Neuronal stem cell (in vitro differentiated cells): ENCODE data around the gene PDE7B.
A peak's percentile ranks its signal among the peaks of the same experiment; 100 is the strongest.

Experiments used
- DNase-seq: peaks from one replicate; pipeline ENCODE4 v3.0.0-alpha.2; 2013; ENCODE audit warnings: low spot score
- H2AFZ ChIP-seq: one replicate; pipeline ENCODE4 v1.6.1; 2013; ENCODE audit warnings: mild to moderate bottlenecking, low read length, inconsistent platforms
- H2AK5ac ChIP-seq: 2 replicates; pipeline ENCODE4 v1.6.1; 2013; ENCODE audit warnings: low read depth, mild to moderate bottlenecking, inconsistent platforms, low read length, moderate library complexity, mixed read lengths
- H2BK120ac ChIP-seq: 2 replicates; pipeline ENCODE4 v1.6.1; 2013; ENCODE audit warnings: low read depth, mild to moderate bottlenecking, inconsistent platforms, low read length, moderate library complexity, mixed read lengths
- H2BK12ac ChIP-seq: one replicate; pipeline ENCODE4 v1.6.1; 2013; ENCODE audit warnings: low read length, inconsistent platforms
- H2BK15ac ChIP-seq: 2 replicates; pipeline ENCODE4 v1.6.1; 2013; ENCODE audit warnings: mild to moderate bottlenecking, low read length, inconsistent platforms, mixed read lengths
- H2BK5ac ChIP-seq: one replicate; pipeline ENCODE4 v1.6.1; 2013; ENCODE audit warnings: inconsistent platforms, mild to moderate bottlenecking, low read length, moderate library complexity
- H3K14ac ChIP-seq: one replicate; pipeline ENCODE4 v1.6.1; 2013; ENCODE audit warnings: low read length, inconsistent platforms
- H3K18ac ChIP-seq: 2 replicates; pipeline ENCODE4 v1.6.1; 2013; ENCODE audit warnings: low read length, inconsistent platforms
- H3K23ac ChIP-seq: 2 replicates; pipeline ENCODE4 v1.6.1; 2013; ENCODE audit warnings: low read depth, mild to moderate bottlenecking, mixed read lengths, low read length, inconsistent platforms; ENCODE audit not compliant: poor library complexity
- H3K27ac ChIP-seq: replicated peaks from 3 replicates; pipeline ENCODE4 v1.5.1; 2013; ENCODE audit warnings: low read length, inconsistent platforms
- H3K27me3 ChIP-seq, 3 experiments: 2 replicates each; pipeline ENCODE4 v1.6.1; 2013; ENCODE audit warnings: low read length in 3 of 3, mild to moderate bottlenecking in 2 of 3, inconsistent platforms in 1 of 3, low read depth in 1 of 3, mixed read lengths in 1 of 3, moderate library complexity in 1 of 3; ENCODE audit not compliant: control insufficient read depth in 3 of 3, insufficient read depth in 3 of 3
- H3K36me3 ChIP-seq, 2 donors: replicated peaks in 1 of 2; 2 replicates each; pipeline ENCODE4 v1.6.1; 2013; ENCODE audit warnings: low read length in 2 of 2; ENCODE audit not compliant: control insufficient read depth in 2 of 2, insufficient read depth in 2 of 2
- H3K4ac ChIP-seq: 2 replicates; pipeline ENCODE4 v1.6.1; 2013; ENCODE audit warnings: inconsistent platforms, mild to moderate bottlenecking, low read length, moderate library complexity
- H3K4me1 ChIP-seq, 2 donors: 1 replicate in 1 of 2; 2 replicates in 1 of 2; pipeline ENCODE4 v1.6.1; 2013; ENCODE audit warnings: low read length in 2 of 2, low read depth in 1 of 2; ENCODE audit not compliant: control insufficient read depth in 2 of 2, insufficient read depth in 1 of 2
- H3K4me2 ChIP-seq: one replicate; pipeline ENCODE4 v1.6.1; 2013; ENCODE audit warnings: mild to moderate bottlenecking, low read length, inconsistent platforms; ENCODE audit not compliant: insufficient read depth, poor library complexity, severe bottlenecking
- H3K4me3 ChIP-seq, 2 donors: 2 replicates each; pipeline ENCODE4 v1.5.1; 2013; ENCODE audit warnings: low read length in 2 of 2, mild to moderate bottlenecking in 2 of 2, inconsistent platforms in 1 of 2, moderate library complexity in 1 of 2
- H3K79me1 ChIP-seq: one replicate; pipeline ENCODE4 v1.6.1; 2013; ENCODE audit warnings: low read depth, mild to moderate bottlenecking, inconsistent platforms, low read length, moderate library complexity
- H3K9ac ChIP-seq: one replicate; pipeline ENCODE4 v1.6.1; 2013; ENCODE audit warnings: mild to moderate bottlenecking, low read depth, low read length, inconsistent platforms; ENCODE audit not compliant: poor library complexity
- H3K9me3 ChIP-seq, 2 donors: replicated peaks in 1 of 2; 2 replicates each; pipeline versions ENCODE3 to v1.6.1; 2013; ENCODE audit warnings: low read length in 2 of 2, mild to moderate bottlenecking in 2 of 2, inconsistent platforms in 1 of 2, low read depth in 1 of 2, mixed read lengths in 1 of 2, moderate library complexity in 1 of 2; ENCODE audit not compliant: control insufficient read depth in 2 of 2, insufficient read depth in 1 of 2
- H4K8ac ChIP-seq: one replicate; pipeline ENCODE4 v1.6.1; 2013; ENCODE audit warnings: low read depth, mild to moderate bottlenecking, inconsistent platforms, low read length, moderate library complexity
- H4K91ac ChIP-seq: one replicate; pipeline ENCODE4 v1.6.1; 2013; ENCODE audit warnings: low read length, low read depth, mild to moderate bottlenecking, inconsistent platforms; ENCODE audit not compliant: poor library complexity
- WGBS, 2 donors: extraction: QIAGEN DNeasy Blood & Tissue Kit; methylation state at CpG; one replicate each; pipeline ENCODE4 v1.1.7; 2013; ENCODE audit warnings: missing lambda C conversion rate in 2 of 2, mixed read lengths in 1 of 2; ENCODE audit not compliant: insufficient read length in 2 of 2, insufficient replicate concordance in 1 of 2; ENCODE audit errors: extremely low coverage in 2 of 2; 5-methylcytosine and 5-hydroxymethylcytosine counted together

Gene PDE7B

DNA sequence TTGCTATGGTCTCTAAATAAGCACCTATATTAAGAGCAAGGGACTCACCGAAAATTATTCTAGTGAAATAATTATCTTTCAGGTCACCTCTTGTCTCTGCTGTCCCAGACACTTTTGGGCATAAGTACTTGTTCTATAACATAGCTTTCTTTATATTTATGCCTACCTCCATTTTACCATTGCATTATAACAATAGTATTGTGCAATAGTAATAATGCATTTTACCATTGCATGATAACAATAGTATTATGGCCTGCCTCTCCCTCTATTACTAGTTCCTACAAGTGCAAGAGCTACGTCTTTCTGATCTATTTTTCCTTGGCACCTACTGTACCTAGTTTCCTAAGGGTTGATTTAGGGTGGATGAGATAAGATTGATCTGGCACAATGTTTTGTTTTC, 169.2 kb downstream of the PDE7B start:
- no peak overlapping the region for H3K23ac ChIP-seq
- H2AK5ac ChIP-seq = no peak overlapping the region
- no peak overlapping the region for H3K18ac ChIP-seq
- no peak overlapping the region for H2BK15ac ChIP-seq
- H2BK5ac ChIP-seq = no peak overlapping the region
- H3K27me3 ChIP-seq = no peaks in the 10 kb centered on the region
- no peaks in the 10 kb centered on the region for H3K36me3 ChIP-seq
- H3K79me1 ChIP-seq = no peaks in the 10 kb centered on the region
- H3K14ac ChIP-seq = no peak overlapping the region
- H3K4me2 ChIP-seq = no peak overlapping the region
- H3K9ac ChIP-seq = no peak overlapping the region
- H3K4me3 ChIP-seq = no peak overlapping the region
- H2AFZ ChIP-seq = no peak overlapping the region
- no peak overlapping the region for H3K27ac ChIP-seq
- H2BK12ac ChIP-seq = no peak overlapping the region
- no CpG with 5 or more reads among the region's 2 CpGs for WGBS, 2 donors
- H3K9me3 ChIP-seq = no peaks in the 10 kb centered on the region
- H2BK120ac ChIP-seq = no peak overlapping the region
- DNase-seq = no peak
- H4K91ac ChIP-seq = no peak overlapping the region
- no peak overlapping the region for H3K4ac ChIP-seq
- no peak overlapping the region for H4K8ac ChIP-seq
- no peaks in the 10 kb centered on the region for H3K4me1 ChIP-seq

DNA sequence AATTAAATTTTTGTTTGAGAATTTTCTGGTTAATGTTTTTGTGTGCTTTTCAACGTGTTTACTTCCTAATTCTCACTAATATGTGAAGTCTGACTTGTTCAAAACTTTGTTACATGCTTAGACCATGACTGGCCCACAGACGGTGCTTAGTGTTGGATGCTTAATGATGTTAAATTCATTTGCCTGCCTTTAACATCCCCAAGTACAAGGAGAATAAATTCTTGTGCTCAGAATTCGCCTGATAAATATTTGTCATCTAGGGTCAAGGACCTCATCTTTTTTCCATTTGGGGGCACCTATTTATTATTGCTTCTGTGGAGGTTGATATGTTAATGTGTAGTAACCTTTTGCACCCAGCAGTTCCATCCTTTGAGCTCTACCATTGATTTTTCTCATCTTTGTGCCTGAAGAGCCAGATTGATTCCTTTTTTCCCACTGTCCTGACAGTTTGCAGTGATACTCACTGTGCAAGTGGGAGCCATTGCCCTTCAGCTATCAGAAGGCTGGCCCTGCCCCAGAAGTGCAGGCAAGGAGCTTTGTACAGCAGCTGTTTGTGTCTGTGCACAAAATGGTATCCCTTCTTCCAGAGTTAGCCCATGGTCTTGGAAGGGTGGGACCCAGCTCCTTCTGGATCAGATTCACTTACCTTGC, 170.8 kb downstream of the PDE7B start:
- Histone ChIP-seq H3K27me3 (no peaks in the 10 kb centered on the region), H2BK12ac (no peak overlapping the region), H3K27ac (no peak overlapping the region), H3K23ac (no peak overlapping the region), H3K4me2 (no peak overlapping the region), H3K4me1 (no peaks in the 10 kb centered on the region), H2AFZ (peak overlapping the region; percentile 14), H3K36me3 (no peaks in the 10 kb centered on the region), H3K9me3 (no peaks in the 10 kb centered on the region), H2AK5ac (no peak overlapping the region), H4K91ac (no peak overlapping the region), H3K79me1 (no peaks in the 10 kb centered on the region), H3K4ac (no peak overlapping the region), H3K18ac (no peak overlapping the region), H2BK15ac (no peak overlapping the region), H3K9ac (no peak overlapping the region), H2BK120ac (no peak overlapping the region), H3K14ac (no peak overlapping the region), H3K4me3 (no peak overlapping the region), H2BK5ac (no peak overlapping the region), H4K8ac (no peak overlapping the region)
- no CpG with 5 or more reads among the region's 3 CpGs for WGBS, 2 donors
- DNase-seq = no peak

DNA sequence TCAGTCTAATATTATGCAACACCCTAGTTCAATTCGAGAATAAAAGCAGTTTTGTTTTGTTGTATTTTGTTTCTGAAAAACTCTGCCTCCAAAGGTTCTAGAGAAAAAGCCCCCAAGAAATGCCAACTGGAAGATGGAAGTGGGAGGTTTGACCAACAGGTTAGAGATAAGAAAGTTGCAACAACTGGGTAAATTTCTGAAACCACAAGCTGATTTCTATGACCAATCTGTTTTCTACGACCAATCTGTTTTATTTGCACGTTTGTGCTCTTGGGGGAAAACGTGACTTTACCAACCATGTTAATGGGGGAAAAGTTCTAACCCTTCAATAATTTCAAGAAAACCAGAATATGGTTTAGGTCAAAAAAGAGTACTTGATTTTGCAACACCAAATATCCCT, 173.2 kb downstream of the PDE7B start:
- H3K36me3 ChIP-seq = no peaks in the 10 kb centered on the region
- no peaks in the 10 kb centered on the region for H3K79me1 ChIP-seq
- no peak overlapping the region for H3K18ac ChIP-seq
- H4K8ac ChIP-seq = no peak overlapping the region
- H3K9me3 ChIP-seq = no peaks in the 10 kb centered on the region
- H3K9ac ChIP-seq = no peak overlapping the region
- H3K4me2 ChIP-seq = no peak overlapping the region
- no peak overlapping the region for H3K14ac ChIP-seq
- H2BK12ac ChIP-seq = no peak overlapping the region
- no peak overlapping the region for H3K4ac ChIP-seq
- no peak overlapping the region for H2BK15ac ChIP-seq
- DNase-seq = no peak
- no peak overlapping the region for H3K23ac ChIP-seq
- H2AFZ ChIP-seq = no peak overlapping the region
- no peak overlapping the region for H4K91ac ChIP-seq
- no peak overlapping the region for H2AK5ac ChIP-seq
- H3K4me1 ChIP-seq = no peaks in the 10 kb centered on the region
- no peak overlapping the region for H3K27ac ChIP-seq
- no peak overlapping the region for H2BK120ac ChIP-seq
- H2BK5ac ChIP-seq = no peak overlapping the region
- H3K4me3 ChIP-seq = no peak overlapping the region
- no peaks in the 10 kb centered on the region for H3K27me3 ChIP-seq
- WGBS, 2 donors = no CpG with 5 or more reads among the region's 4 CpGs

DNA sequence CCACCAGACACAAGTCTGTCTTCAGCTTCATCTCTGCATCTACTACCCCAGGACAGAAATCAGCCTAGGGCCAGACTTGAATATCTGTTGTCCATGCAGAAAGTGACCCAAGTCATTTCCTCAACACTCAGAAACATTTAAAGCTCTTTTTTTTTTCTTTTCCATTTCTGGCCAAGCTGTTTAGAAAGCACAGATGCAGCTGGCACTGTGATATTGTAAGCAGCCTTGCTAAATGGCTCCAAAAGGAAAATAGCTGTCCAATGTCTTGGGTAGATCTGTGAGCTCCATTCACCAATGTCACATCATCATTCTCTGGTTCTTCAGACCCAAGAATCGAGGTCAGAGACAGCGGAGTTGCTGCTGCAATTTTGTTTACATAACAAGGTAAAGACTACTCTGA, 174.2 kb downstream of the PDE7B start:
- Histone ChIP-seq H3K23ac (no peak overlapping the region), H3K79me1 (no peaks in the 10 kb centered on the region), H3K9me3 (no peaks in the 10 kb centered on the region), H3K36me3 (no peaks in the 10 kb centered on the region), H3K9ac (no peak overlapping the region), H2BK120ac (no peak overlapping the region), H2BK15ac (no peak overlapping the region), H4K8ac (no peak overlapping the region), H3K18ac (no peak overlapping the region), H3K27me3 (no peaks in the 10 kb centered on the region), H2AFZ (no peak overlapping the region), H3K14ac (no peak overlapping the region), H3K4ac (no peak overlapping the region), H3K4me3 (no peak overlapping the region), H2AK5ac (no peak overlapping the region), H2BK12ac (no peak overlapping the region), H2BK5ac (no peak overlapping the region), H4K91ac (no peak overlapping the region), H3K4me2 (no peak overlapping the region), H3K4me1 (no peaks in the 10 kb centered on the region), H3K27ac (no peak overlapping the region)
- no CpG with 5 or more reads among the region's 2 CpGs for WGBS, 2 donors
- no peak for DNase-seq
